Mucosa of descending colon (tissue), 3 donors: Measurements from ENCODE around the gene VSIR. TPM values are rescaled to one million over a fixed set of nuclear protein-coding genes. Genes with fewer than 3 reads are reported as not detected.

Experiments
- ATAC-seq: fragments of 200-7000 bp; cut with Tn5 transposase; one replicate; pipeline ENCODE4 v1.9.1; 2020; ENCODE audit warnings: mild to moderate bottlenecking, moderate library complexity
- DNase-seq, 3 donors: peaks; one replicate each; pipeline ENCODE4 v3.0.0-alpha.2; 2020
- H3K36me3 ChIP-seq: fragments of 200-600 bp; one replicate; pipeline ENCODE4 v1.8.0; 2021; ENCODE audit warnings: low read depth, mild to moderate bottlenecking
- H3K4me1 ChIP-seq: fragments of 200-600 bp; one replicate; pipeline ENCODE4 v1.8.0; 2021; ENCODE audit warnings: low read depth, mild to moderate bottlenecking
- H3K4me3 ChIP-seq: fragments of 200-600 bp; one replicate; pipeline ENCODE4 v1.8.0; 2021; ENCODE audit warnings: mild to moderate bottlenecking
- H3K9me3 ChIP-seq: fragments of 200-600 bp; one replicate; pipeline ENCODE4 v1.8.0; 2021; ENCODE audit warnings: mild to moderate bottlenecking
- intact Hi-C, 2 donors: fragments of 100-400 bp; cut with DNase I in 1 of 2; cut with micrococcal nuclease in 1 of 2; formaldehyde crosslinking; loops; one replicate each; pipeline versions ENCODE4 v1.11.0 to v1.11.1; 2022; cut with DNase I, micrococcal nuclease
- total RNA-seq, 3 donors: library from RNA; stranded (reverse); fragmentation: NEBNext Ultra II Directional in 2 of 3; extraction: Animal tissue kit (Norgen Biotek cat#: 25700) in 2 of 3; gene quantifications; one replicate each; pipeline versions ENCODE4 v1.2.1 to v1.2.4, GENCODE V29; 2021 to 2023
- TF ChIP-seq, protein P1 (sequence below): fragments of 200-600 bp; IDR thresholded peaks from one replicate; pipeline ENCODE4 v1.8.0; 2022; ENCODE audit warnings: antibody characterized with exemption, mild to moderate bottlenecking
- donor health status: DM: no; HTN: no; CAD: no; lungs with moderate emphysema.
- donor health status: DM: no; HTN: no; CAD: no.
- donor health status: DM: no; HTN: yes; CAD: no.

The VSIR gene
- total RNA-seq, 3 donors from 2014 or later = 48.1 to 71.0 (median 60.7) TPM

- intact Hi-C loops = no loop called here
- peak in 1 of 3 donors; percentile 40 for DNase-seq
- Histone ChIP-seq H3K4me3 (no peak overlapping the region), H3K36me3 (no peaks in the 10 kb centered on the region), H3K9me3 (no peaks in the 10 kb centered on the region), H3K4me1 (no peaks in the 10 kb centered on the region)
- ATAC-seq = no peak
- TF ChIP-seq, protein P1, sequence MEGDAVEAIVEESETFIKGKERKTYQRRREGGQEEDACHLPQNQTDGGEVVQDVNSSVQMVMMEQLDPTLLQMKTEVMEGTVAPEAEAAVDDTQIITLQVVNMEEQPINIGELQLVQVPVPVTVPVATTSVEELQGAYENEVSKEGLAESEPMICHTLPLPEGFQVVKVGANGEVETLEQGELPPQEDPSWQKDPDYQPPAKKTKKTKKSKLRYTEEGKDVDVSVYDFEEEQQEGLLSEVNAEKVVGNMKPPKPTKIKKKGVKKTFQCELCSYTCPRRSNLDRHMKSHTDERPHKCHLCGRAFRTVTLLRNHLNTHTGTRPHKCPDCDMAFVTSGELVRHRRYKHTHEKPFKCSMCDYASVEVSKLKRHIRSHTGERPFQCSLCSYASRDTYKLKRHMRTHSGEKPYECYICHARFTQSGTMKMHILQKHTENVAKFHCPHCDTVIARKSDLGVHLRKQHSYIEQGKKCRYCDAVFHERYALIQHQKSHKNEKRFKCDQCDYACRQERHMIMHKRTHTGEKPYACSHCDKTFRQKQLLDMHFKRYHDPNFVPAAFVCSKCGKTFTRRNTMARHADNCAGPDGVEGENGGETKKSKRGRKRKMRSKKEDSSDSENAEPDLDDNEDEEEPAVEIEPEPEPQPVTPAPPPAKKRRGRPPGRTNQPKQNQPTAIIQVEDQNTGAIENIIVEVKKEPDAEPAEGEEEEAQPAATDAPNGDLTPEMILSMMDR = no peak
These were observed 24.9 kb upstream of the VSIR start for GRCh38 chr10:71798308-71798624.

DNA sequence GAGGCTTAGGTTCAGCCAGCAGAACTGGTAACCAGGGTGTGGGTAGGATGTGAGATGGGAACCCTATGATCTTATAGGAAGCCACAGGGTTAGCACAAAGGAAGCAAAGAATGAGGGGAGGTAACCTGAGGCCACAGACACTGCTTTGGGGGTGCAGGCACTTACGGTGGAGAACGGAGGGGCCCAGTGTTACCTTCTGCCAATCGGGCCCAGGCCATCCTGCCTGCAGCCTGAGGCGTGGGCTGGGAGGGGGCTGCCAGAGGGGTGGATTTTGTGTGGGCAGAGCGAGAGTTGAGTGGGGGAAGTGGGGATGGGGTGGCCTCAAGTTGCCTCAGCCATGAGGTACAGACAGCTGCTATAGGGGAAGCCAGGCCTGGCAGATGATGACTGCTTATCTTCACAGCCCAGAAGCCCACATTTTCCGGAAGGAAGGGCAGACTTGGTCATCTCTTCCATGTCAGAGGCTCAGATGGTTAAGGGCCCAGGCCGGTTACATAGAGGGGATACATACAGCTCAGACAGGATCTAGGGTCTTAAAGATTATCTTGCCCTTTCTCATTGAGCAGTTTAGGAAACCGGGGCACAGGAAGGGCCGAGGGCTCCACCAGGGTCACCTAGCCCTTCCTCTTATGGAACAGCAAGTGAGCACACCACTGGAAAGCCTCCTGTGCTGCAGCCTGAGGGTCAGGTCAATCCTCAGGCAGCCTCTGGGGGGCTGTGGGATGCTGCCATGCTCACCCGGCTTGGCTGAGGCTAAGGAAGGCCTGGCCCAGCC, 24.4 kb upstream of the VSIR start:
- TF ChIP-seq, protein P1 = no peak
- Histone ChIP-seq H3K4me1 (no peaks in the 10 kb centered on the region), H3K9me3 (no peaks in the 10 kb centered on the region), H3K36me3 (no peaks in the 10 kb centered on the region), H3K4me3 (no peak overlapping the region)
- DNase-seq = peak in 2 of 3 donors; percentile 16 to 48
- ATAC-seq = no peak
- intact Hi-C loops = no loop called here

GRCh38 chr10:71796749-71797405, 23.6 kb upstream of the VSIR start:
- Histone ChIP-seq H3K4me3 (no peak overlapping the region), H3K36me3 (no peaks in the 10 kb centered on the region), H3K9me3 (no peaks in the 10 kb centered on the region), H3K4me1 (no peaks in the 10 kb centered on the region)
- no peak for ATAC-seq
- TF ChIP-seq, protein P1 = no peak
- no peak for DNase-seq
- intact Hi-C loops = no loop called here

GRCh38 chr10:71795248-71795647, 21.9 kb upstream of the VSIR start:
- Histone ChIP-seq H3K9me3 (no peaks in the 10 kb centered on the region), H3K4me1 (no peaks in the 10 kb centered on the region), H3K4me3 (no peak overlapping the region), H3K36me3 (no peaks in the 10 kb centered on the region)
- DNase-seq (peak in 2 of 3 donors; percentile 8 to 50), ATAC-seq (no peak)
- TF ChIP-seq, protein P1 = no peak
- intact Hi-C loops = no loop called here

DNA sequence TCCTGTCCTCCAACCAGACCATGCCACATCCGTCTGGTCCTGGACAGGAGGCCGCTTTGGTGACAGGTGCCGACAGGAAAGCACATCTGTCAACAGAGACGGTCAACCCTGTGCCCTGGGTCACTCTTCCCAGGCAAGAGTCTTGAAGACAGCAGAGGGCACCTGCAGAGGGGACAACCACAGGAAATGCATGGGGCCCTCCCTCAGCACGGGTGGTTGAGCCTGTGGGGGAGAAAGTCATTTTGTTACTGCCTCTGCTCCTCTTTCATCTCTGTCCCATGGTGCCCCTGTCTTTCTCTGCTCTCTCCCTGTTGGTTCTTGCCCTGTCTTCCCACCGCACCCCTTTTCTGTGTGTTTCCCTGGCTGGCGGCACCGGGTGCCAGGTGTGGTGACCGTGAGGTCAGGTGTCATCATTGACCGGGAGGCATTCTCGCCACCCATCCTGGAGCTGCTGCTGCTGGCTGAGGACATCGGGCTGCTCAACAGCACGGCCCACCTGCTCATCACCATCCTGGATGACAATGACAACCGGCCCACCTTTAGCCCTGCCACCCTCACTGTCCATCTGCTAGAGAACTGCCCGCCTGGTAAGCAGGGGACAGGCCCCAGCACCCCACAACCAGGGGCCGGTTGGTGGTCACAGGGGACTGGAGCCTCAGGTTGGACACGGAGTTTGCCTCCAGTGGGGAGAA, 17.6 kb upstream of the VSIR start:
- DNase-seq (peak in 1 of 3 donors; percentile 36), ATAC-seq (peak; percentile 28)
- Histone ChIP-seq H3K4me3 (no peak overlapping the region), H3K4me1 (no peaks in the 10 kb centered on the region), H3K36me3 (no peaks in the 10 kb centered on the region), H3K9me3 (no peaks in the 10 kb centered on the region)
- TF ChIP-seq, protein P1 = no peak
- intact Hi-C loops = no loop called here
